Stimulated activated naive CD8-positive, alpha-beta T cell treated with anti-CD3 and anti-CD28 coated beads, Interleukin-15, Interleukin-2, amounts not matched to agents 100 ng/mL and 50 ng/mL, for 24 hours (primary cell): ENCODE data around the gene MOB3A.
A peak's percentile ranks its signal among the peaks of the same experiment; 100 is the strongest.
"Not testable (repeated sequence)": the region's sequence is repeated elsewhere in the genome, so short reads cannot be mapped to it uniquely, and the experiment has no call there.

Experiments used
- H3K27ac Mint-ChIP-seq: one replicate; pipeline ENCODE4 v1.8.0; 2021; ENCODE audit warnings: mild to moderate bottlenecking, mixed read lengths
- H3K27me3 Mint-ChIP-seq: one replicate; pipeline ENCODE4 v1.8.0; 2021; ENCODE audit warnings: mixed read lengths
- H3K36me3 Mint-ChIP-seq: one replicate; pipeline ENCODE4 v1.8.0; 2021; ENCODE audit warnings: low read depth, mixed read lengths
- H3K4me1 Mint-ChIP-seq: one replicate; pipeline ENCODE4 v1.8.0; 2021; ENCODE audit warnings: low read depth, mixed read lengths
- H3K4me3 Mint-ChIP-seq: one replicate; pipeline ENCODE4 v1.8.0; 2021; ENCODE audit warnings: mild to moderate bottlenecking, mixed read lengths
- H3K9me3 Mint-ChIP-seq: one replicate; pipeline ENCODE4 v1.8.0; 2021; ENCODE audit warnings: mixed read lengths

MOB3A gene

GRCh38 chr19:2129892-2130770 is 34.0 kb upstream of the MOB3A start:
- Mint-ChIP-seq H3K9me3 (no peaks in the 10 kb centered on the region), H3K27me3 (no peaks in the 10 kb centered on the region)

GRCh38 chr19:2129486-2129885 is 33.4 kb upstream of the MOB3A start:
- Mint-ChIP-seq H3K36me3 (peaks cover 19% of the 10 kb centered on the region), H3K4me1 (no peaks in the 10 kb centered on the region), H3K27ac (no peak overlapping the region), H3K9me3 (no peaks in the 10 kb centered on the region), H3K27me3 (no peaks in the 10 kb centered on the region), H3K4me3 (no peak overlapping the region)

More at GRCh38 chr19:2129892-2130770, 34.0 kb upstream of the MOB3A start:
- Mint-ChIP-seq H3K4me3 (no peak overlapping the region), H3K36me3 (peaks cover 19% of the 10 kb centered on the region), H3K27ac (no peak overlapping the region), H3K4me1 (no peaks in the 10 kb centered on the region)

GRCh38 chr19:2129022-2129421 is 32.9 kb upstream of the MOB3A start:
- H3K27me3 Mint-ChIP-seq: no peaks in the 10 kb centered on the region
- H3K27ac Mint-ChIP-seq: no peak overlapping the region
- H3K36me3 Mint-ChIP-seq: peaks cover 19% of the 10 kb centered on the region
- no peaks in the 10 kb centered on the region for H3K4me1 Mint-ChIP-seq
- no peaks in the 10 kb centered on the region for H3K9me3 Mint-ChIP-seq
- H3K4me3 Mint-ChIP-seq: no peak overlapping the region

GRCh38 chr19:2128252-2128651 is 32.1 kb upstream of the MOB3A start:
- H3K27me3 Mint-ChIP-seq, H3K4me1 Mint-ChIP-seq, H3K9me3 Mint-ChIP-seq, H3K4me3 Mint-ChIP-seq, H3K27ac Mint-ChIP-seq: not testable (repeated sequence)
- peaks cover 18% of the 10 kb centered on the region for H3K36me3 Mint-ChIP-seq

GRCh38 chr19:2127758-2128157 is 31.6 kb upstream of the MOB3A start:
- Mint-ChIP-seq H3K27me3 (no peaks in the 10 kb centered on the region), H3K4me3 (no peak overlapping the region), H3K9me3 (no peaks in the 10 kb centered on the region), H3K4me1 (no peaks in the 10 kb centered on the region), H3K36me3 (peaks cover 17% of the 10 kb centered on the region), H3K27ac (no peak overlapping the region)

- H3K27ac Mint-ChIP-seq: no peak overlapping the region
- H3K9me3 Mint-ChIP-seq: no peaks in the 10 kb centered on the region
- peaks cover 15% of the 10 kb centered on the region for H3K36me3 Mint-ChIP-seq
- no peak overlapping the region for H3K4me3 Mint-ChIP-seq
- H3K4me1 Mint-ChIP-seq: no peaks in the 10 kb centered on the region
- H3K27me3 Mint-ChIP-seq: no peaks in the 10 kb centered on the region
Observed at GRCh38 chr19:2126879-2127518, 30.9 kb upstream of the MOB3A start.

GRCh38 chr19:2123682-2124387 is 27.7 kb upstream of the MOB3A start:
- Mint-ChIP-seq H3K27ac (no peak overlapping the region), H3K4me1 (no peaks in the 10 kb centered on the region), H3K4me3 (no peak overlapping the region), H3K36me3 (peaks cover 30% of the 10 kb centered on the region), H3K9me3 (no peaks in the 10 kb centered on the region), H3K27me3 (no peaks in the 10 kb centered on the region)

GRCh38 chr19:2122982-2123381 is 26.9 kb upstream of the MOB3A start:
- Mint-ChIP-seq H3K36me3 (peaks cover 37% of the 10 kb centered on the region), H3K27me3 (no peaks in the 10 kb centered on the region), H3K4me3 (no peak overlapping the region), H3K9me3 (no peaks in the 10 kb centered on the region), H3K4me1 (no peaks in the 10 kb centered on the region), H3K27ac (no peak overlapping the region)

- Mint-ChIP-seq H3K36me3 (peaks cover 39% of the 10 kb centered on the region), H3K9me3 (no peaks in the 10 kb centered on the region), H3K4me3 (no peak overlapping the region), H3K4me1 (no peaks in the 10 kb centered on the region), H3K27ac (no peak overlapping the region), H3K27me3 (no peaks in the 10 kb centered on the region)
Observed at GRCh38 chr19:2122251-2122650, 26.1 kb upstream of the MOB3A start.

- Mint-ChIP-seq H3K4me3 (no peak overlapping the region), H3K27ac (no peak overlapping the region), H3K27me3 (no peaks in the 10 kb centered on the region), H3K36me3 (peaks cover 39% of the 10 kb centered on the region), H3K4me1 (no peaks in the 10 kb centered on the region), H3K9me3 (no peaks in the 10 kb centered on the region)
Observed at GRCh38 chr19:2121416-2122051, 25.4 kb upstream of the MOB3A start.

GRCh38 chr19:2120821-2121220 is 24.7 kb upstream of the MOB3A start:
- no peak overlapping the region for H3K27ac Mint-ChIP-seq
- no peaks in the 10 kb centered on the region for H3K27me3 Mint-ChIP-seq
- H3K9me3 Mint-ChIP-seq: no peaks in the 10 kb centered on the region
- H3K4me1 Mint-ChIP-seq: no peaks in the 10 kb centered on the region
- H3K4me3 Mint-ChIP-seq: no peak overlapping the region
- peaks cover 39% of the 10 kb centered on the region for H3K36me3 Mint-ChIP-seq

GRCh38 chr19:2119921-2120785 is 24.0 kb upstream of the MOB3A start:
- Mint-ChIP-seq H3K4me3 (no peak overlapping the region), H3K4me1 (no peaks in the 10 kb centered on the region)

GRCh38 chr19:2118438-2118837 is 22.3 kb upstream of the MOB3A start:
- Mint-ChIP-seq H3K4me1 (peaks cover 4% of the 10 kb centered on the region), H3K36me3 (peaks cover 51% of the 10 kb centered on the region), H3K9me3 (no peaks in the 10 kb centered on the region), H3K4me3 (no peak overlapping the region), H3K27ac (peak overlapping the region; percentile 3), H3K27me3 (no peaks in the 10 kb centered on the region)

More at GRCh38 chr19:2119921-2120785, 24.0 kb upstream of the MOB3A start:
- Mint-ChIP-seq H3K27ac (no peak overlapping the region), H3K36me3 (peaks cover 41% of the 10 kb centered on the region), H3K9me3 (no peaks in the 10 kb centered on the region), H3K27me3 (no peaks in the 10 kb centered on the region)
